OCI-LY1 (cell line): Measurements from ENCODE around the gene CDC42EP2.

Experiments used
- CTCF ChIP-seq: fragments of 200-600 bp; sonication (generic), shearing (Covaris generic); IDR thresholded peaks from 2 replicates; pipeline ENCODE4 v1.5.1; 2017; ENCODE audit warnings: mild to moderate bottlenecking, antibody characterized with exemption, low read length, moderate library complexity, mixed read lengths
- EZH2 ChIP-seq: fragments of 200-600 bp; sonication (generic), shearing (Covaris generic); IDR thresholded peaks from 2 replicates; pipeline ENCODE4 v1.8.0; 2017; ENCODE audit warnings: borderline replicate concordance, mixed run types, mild to moderate bottlenecking, antibody characterized with exemption, low read length, moderate library complexity, mixed read lengths

- TF ChIP-seq CTCF = no peak
- TF ChIP-seq EZH2 = no peak
These were observed 13.0 kb upstream of the CDC42EP2 start for GRCh38 chr11:65301491-65302329.
